GM19043 (cell line): ENCODE results near the gene LGALS1.

ENCODE experiments used
- ATAC-seq: cut with Tn5 transposase; IDR thresholded peaks from one replicate; pipeline ENCODE4 v1.9.1; 2021; ENCODE audit warnings: low read depth; ENCODE audit not compliant: unreplicated experiment

Gene LGALS1

DNA sequence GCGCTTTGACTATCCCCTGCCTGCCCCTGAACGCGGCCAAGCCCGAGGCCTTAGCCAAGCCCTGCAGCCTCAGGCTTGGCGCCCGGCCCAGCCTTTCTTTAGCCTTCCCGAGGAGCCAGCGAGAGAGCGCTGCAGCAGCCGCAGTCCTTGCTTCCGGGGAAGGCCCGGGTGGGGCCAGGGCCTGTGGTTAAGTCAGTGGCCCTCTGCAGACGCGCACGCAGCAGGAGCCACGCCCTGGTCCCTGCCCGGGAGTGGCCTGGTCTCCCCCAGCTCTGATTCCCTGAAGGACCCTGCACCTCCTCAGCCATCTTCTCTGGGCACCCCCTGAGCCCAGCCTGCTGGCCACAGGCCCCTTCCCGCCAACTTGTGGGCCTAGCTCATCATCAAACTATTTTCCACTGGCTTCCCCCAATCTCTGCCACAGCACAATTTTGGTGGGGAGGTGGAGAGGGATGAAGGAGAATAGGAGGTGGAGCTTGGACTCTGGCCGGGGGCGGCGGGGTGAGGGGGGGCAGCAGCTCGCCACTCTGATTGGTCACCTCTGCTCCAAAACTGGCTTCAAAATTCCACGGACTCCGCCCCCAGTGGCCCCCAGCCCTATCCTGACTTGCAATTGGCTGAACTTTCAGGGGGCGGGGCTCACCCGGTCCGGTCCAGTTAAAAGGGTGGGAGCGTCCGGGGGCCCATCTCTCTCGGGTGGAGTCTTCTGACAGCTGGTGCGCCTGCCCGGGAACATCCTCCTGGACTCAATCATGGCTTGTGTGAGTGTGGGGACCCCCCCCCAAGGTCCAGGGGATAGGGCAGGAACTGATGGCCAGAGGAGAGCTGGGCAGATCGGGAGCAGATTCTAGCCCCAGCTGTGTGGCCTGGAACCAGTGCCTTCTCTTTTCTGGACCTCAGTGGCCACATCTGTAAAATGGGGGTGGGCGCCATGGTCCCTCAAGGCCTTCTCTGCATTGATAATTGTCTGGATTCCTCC, at the start of gene LGALS1:
LGALS1 (plus strand) TSS at position 686 of the 979 bp plus-strand sequence; CDS start at position 753, 67 bp downstream.
- peak; percentile 60 for ATAC-seq

DNA sequence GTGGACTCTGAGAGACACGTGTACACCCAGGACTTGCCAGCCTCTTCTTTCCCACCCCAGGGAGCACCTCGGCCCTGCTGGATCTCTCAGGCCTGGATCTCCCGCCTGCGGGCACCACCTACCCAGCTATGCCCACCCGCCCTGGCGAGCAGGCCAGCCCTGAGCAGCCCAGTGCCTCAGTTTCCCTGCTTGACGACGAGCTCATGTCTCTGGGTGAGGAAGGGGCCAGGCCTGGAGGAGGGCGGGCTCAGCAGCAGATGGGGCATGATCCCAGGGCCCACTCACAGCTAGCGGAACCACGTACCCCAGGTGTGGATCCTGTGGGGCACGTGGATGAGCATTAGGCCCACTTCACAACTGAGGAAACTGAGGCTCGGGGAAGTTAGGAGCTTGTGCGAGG, 49.7 kb upstream of the LGALS1 start:
- ATAC-seq = no peak

DNA sequence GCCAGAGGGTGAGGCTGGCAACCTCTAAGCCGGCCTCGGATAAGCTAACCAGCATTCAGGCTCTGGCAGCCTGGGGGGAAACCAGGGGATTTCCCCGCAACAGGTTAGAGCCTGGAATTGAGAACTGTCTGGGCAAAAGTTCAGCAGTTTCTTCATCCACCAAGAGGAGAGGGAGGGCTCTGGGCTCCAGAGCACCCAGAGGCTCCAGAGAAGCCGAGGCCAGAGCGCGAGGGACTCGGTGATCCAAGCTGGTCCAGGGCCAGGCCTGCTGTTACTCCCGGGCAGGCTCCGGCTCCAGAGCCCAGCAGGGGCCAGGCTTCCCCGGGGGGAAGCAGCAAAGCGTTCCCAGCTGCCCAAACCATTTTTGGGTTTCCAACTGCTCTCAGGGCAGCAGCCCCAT, 49.3 kb upstream of the LGALS1 start:
- no peak for ATAC-seq

DNA sequence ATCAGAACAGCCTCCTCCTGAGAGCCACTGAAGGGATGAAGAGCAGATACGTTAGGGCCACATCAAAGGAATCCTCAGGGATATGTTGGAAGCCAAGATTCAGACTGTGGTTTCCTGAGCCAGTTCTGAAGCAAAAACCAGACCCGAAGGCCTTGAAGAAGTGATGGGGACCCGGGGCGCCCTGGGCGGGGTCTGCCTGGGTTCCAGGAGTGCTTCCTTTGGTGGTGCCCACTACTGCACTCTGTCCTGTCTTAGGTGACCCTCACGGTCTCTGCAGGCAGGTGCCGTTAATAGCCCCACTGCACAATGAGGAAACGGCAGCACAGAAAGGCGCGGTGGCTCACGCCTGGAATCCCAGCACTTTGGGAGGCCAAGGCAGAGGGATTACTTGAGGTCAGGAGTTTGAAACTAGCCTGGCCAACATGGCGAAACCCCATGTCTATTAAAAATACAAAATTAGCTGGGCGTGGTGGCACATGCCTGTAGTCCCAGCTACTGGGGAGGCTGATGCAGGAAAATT, 48.8 kb upstream of the LGALS1 start:
- ATAC-seq = no peak

DNA sequence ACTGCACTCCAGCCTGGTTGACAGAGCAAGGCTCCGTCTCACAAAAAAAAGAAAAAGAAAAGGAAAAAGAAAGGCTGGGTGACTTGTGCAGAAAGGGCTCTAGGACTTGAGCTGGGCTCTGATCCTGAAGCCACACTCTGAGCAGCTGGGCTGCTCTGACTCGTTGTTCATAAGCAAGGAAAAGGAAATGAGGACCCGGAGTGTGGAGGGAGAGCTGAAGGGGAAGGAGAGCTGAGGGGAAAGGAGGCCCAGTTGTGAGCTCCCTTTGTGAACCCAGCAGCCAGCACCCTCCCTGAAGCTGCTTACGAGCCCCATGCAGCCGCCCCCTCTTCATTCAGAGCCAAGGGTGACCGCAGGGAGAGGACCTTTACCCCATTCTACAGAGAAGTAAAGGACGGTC, 48.3 kb upstream of the LGALS1 start:
- no peak for ATAC-seq

DNA sequence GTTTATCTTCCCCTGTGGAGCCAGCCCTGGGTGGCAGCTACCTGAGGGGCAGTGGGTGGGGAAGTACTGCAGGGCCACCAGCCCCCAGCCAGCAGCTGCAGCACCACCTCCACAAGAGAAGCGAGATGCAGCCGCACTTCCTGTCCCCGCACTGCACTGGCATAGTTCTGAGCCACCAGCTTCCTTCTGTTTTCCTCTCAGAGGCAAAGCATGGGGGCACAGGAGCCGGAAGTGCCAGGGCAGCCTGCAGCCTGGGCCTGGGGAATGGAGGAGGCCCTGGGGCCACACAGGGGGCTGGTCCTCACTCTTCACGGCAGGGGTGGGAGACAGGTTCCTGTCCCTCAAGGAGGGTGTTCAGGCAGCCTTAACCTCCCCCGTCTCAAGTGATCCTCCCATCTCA, 47.9 kb upstream of the LGALS1 start:
- no peak for ATAC-seq

DNA sequence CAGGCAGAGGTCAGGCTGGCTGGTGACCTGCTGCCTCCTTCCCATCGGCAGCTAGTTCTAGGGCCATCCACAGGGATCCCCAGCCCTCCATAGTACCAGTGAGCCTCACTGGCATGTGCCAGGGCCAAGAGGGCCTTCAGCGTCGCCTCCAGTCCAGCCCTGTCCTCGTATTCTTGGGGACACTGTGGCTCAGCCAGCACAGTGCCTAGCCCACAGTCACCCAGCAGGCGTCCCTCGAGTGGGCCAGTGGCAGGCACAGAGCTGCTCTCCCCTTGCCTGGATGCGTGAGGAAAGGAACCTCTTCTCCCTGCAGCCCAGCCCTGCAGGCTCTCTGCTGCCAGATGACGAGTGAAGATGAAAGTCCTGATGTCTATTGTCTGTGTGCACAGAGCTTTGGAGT, 46.6 kb upstream of the LGALS1 start:
- ATAC-seq = no peak

DNA sequence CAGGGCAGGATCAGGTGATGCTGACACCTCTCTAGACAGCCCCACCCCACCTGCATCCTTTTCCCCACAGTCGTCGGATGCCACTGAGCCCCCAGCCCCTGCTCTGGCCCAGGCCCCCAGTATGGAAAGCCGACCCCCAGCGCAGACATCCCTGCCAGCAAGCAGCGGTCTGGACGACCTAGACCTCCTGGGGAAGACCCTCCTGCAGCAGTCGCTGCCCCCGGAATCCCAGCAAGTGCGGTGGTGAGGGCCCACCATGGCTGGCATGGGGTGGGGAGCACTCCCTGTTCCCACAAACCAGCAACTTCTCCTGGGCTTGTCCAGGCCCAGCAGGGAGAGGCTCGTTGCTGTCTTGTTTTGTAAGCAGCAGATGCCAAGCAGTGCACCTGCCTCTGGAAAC, 45.5 kb upstream of the LGALS1 start:
- ATAC-seq = no peak

DNA sequence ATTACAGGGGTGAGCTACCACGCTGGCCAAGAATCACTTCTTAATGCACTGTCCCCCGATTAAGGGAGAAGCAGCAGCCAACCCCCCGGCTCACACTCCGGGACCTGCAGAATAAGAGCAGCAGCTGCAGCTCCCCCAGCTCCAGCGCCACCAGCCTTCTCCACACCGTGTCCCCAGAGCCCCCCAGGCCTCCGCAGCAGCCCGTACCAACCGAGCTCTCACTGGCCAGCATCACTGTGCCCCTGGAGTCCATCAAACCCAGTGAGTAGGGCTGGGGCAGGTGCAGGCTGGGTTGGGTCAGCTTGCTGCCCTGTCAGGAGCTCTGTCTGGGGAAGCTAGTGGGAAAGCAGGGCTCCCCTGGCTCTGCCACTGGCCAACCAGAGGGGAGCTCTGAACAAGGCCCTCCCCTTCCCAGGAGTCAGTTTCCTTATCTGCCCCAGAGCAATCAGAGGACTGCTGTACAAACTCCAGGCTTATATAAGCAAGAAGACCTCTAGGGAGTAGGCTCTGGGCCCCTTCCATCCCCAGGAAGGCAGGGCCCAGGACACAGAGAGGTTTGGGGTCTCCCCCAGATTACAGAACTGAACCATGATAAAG, 44.5 kb upstream of the LGALS1 start:
- no peak for ATAC-seq

DNA sequence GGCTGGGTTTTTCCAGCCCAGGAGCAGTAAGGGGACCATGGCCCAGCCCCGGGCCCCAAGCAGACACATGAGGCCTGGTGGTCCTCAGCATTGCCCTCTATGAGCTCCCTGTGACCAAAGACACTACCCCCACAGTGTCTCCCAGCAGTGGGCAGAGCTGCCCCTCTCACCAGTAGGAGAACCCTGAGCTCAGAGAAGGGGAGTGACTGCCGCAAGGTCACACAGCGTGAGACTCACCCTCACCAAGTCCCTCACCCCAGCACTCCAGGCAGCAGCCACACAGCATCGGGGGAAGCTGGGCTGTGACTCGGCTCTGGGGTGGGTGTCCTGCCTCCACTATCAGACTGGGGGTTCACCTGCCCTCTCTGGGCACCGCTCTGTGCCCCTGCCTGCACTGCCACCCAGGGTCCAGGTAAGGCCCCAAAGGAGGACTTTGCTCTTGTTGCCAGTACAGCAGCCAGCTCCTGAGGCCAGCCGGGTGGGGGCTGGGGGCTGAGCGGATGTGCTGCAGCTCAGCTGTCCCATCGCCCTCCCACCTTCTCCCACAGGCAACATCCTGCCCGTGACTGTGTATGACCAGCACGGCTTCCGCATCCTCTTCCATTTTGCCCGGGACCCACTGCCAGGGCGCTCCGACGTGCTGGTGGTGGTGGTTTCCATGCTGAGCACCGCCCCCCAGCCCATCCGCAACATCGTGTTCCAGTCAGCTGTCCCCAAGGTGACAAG, 43.8 kb upstream of the LGALS1 start:
- no peak for ATAC-seq

DNA sequence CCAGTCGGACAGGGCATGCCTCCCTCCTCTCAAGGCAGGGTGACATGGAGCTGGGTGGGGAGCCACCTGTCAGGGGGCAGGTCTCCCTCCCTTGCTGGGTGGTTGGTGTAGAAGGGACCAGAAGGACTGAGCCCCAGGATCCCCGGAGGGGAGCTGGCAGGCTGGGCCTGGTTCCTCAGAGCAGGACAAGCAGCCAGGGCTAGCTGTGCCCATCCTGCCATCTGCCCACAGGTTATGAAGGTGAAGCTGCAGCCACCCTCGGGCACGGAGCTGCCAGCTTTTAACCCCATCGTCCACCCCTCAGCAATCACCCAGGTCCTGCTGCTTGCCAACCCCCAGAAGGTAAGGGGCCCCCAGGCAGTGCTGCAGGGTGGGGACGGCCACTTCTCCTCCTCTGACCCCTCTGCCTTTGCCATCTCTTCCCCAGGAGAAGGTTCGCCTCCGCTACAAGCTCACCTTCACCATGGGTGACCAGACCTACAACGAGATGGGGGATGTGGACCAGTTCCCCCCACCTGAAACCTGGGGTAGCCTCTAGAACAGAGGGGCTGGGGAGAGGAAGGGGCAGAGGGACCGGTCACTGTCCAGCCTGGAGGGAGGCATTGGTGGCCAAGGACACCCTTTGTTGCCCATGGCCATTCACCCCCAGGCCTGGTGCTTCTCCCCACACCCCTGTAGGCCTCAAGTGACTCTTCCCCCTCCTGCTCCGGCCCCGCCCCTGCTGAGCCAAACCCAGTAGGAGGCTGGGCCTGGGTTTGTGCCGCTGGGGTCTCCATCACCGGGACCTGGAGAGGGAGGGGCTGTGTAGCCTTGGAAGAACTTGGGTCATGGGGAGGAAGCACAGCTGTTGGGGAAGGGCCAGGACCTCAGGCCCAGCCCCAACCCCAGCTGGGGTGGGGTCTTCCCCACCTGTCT, 43.0 kb upstream of the LGALS1 start:
- ATAC-seq = no peak

DNA sequence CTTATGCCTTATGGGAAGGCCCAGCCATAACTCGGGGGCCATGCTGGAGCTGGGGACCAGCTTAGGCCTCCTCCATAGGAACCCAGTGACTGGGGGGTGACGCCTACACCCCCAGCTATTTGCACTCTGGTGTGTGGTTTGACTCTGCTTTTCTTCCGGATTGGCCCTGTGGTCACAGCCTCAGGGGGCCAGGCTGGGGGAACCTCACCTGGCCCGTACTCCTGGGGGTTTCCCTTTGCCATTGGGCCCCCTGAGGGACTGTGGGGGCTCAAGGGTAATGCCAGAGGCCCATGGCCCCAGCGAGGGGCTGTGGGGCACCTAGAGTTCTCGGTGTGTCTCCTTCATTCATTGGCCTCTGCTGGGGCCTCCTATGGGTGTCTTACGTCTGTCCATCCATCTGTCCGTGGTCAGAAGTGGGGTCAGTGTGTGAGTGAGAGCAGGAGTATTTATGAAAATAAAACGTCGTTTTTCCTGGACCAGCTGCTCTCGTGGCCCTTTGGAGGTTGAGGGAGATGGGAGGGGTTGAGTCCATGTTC, 42.3 kb upstream of the LGALS1 start:
- ATAC-seq = peak; percentile 45

DNA sequence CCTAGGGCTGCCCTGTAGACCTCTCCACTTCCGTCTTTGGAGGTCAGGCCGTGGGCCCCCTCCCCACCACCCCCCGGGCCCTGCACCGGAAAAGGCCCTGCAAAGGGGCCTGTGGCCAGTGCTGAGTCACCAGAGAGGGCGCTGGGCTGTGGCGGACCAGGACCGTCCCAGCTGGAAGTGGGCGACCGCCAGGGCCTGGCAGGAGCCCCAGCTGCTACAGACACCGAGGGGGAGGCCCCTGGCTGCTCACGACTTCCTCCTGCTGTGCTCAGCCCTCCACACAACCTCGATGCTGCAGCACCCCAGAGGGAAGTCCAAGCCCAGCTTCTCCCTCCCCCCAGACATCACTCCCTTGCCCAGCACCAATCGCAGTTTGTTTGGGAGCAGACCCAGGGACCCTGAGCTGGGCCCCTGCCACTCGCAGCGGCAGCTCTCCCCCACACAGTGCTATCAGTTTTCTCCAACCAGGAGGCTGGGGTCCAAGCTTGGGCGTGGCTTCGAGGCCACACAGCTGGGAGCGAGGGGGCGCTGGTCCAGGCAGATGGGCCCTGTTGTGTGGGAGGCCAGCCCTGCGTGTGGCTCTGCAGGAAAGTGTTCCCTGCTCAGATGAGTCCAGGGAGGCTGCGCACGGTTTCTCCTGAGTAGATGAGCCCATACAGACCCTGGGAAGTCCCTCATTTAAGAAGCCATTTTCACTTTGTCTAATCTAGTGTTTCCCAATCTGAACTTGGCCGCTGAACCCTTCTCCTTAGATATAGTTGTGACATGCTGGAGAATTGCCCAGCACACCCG, 41.6 kb upstream of the LGALS1 start:
- ATAC-seq = peak; percentile 49

DNA sequence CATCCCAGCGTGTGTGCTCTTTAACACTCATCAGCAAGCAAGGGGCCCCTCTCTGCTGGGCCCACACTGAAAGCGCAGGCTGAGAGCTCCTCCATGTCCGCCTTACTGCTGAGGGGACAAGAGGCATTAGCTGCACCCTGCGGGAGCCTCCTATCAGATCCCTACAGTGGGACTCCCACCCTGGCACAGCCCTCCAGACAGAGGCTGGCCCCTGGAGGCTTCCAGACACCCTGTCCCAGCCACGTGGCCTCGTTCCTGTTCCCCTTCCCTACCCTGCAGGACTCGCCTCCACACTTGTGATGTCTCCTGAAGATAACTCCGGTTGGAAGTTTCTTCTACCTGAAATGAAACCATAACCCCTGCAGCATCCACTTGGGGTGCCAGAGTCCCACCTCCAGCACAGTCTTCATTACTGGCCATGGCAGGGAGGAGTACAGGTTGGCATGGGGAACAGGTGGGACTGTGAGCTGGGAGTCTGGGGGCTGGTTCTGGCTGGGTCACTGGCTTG, 41.0 kb upstream of the LGALS1 start:
- ATAC-seq = no peak

DNA sequence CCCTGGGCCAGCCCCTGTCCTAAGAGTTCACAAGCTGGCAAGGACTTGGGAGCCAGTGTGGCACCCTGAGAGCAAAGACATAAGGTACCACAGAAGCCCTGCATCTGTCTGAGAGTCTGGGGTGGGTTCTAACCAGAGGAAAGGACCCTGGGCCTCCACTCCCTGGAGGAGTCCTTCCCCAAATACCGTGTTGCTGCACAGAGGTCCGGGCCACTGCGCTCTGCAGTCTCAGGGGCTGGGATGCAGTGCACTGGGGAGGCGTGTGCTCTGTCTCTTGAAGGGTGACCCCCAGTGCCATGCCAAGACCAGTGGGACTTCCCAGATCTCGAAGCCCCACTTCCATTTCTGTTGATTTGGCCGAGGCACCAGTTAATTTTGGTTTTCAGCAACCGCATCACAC, 40.3 kb upstream of the LGALS1 start:
- no peak for ATAC-seq

DNA sequence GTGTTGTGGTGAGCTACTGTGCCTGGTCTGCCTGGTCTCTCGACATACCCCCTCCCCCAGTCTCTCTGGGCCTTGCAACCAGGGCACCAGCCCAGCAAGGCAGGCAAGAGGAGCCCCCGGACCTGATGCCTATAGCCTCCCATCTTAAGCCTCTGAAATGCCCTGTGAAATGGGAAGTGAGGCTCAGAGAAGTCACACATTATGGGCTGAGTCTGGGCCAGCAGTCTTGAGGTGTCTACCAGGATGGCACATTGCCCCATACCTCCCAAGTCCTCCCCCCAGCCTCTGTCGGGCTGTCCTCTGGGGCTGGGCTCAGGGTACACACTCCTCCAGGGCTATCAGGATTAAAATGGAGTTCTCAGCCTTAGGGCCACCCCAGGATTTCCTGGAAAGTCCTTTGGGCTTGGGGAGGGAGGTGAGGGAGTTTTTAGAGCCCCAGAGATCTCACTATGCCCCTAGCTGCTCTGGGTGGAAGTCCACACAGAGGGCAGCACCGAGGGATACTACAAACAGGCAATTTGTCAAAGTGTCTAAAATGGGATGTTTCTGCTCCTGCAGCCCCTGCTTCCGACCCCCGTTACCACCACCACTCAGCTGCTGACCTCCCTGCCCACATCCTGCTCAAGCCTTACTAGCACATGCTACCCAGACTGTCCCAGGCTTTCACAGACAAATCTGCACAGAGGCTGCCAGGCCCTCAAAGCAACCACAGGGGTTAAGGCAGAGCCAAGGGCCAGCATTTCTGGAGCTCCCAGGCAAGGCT, 39.1 kb upstream of the LGALS1 start:
- ATAC-seq = no peak

DNA sequence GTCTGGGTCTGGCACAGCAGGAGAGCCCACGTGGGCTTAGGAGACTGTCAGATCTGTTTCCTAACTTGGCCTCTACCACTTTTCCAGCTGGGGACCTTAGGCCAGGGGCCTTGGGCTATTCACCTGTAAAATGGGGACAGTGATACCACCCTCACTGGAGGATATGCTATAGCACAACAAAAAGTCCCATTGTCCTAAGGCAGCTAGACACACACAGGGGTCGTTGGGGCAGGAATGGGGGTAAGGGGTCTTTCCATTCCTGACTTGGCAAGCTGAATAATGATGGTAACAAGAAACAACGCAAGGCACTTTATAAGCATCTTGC, 38.5 kb upstream of the LGALS1 start:
- no peak for ATAC-seq

DNA sequence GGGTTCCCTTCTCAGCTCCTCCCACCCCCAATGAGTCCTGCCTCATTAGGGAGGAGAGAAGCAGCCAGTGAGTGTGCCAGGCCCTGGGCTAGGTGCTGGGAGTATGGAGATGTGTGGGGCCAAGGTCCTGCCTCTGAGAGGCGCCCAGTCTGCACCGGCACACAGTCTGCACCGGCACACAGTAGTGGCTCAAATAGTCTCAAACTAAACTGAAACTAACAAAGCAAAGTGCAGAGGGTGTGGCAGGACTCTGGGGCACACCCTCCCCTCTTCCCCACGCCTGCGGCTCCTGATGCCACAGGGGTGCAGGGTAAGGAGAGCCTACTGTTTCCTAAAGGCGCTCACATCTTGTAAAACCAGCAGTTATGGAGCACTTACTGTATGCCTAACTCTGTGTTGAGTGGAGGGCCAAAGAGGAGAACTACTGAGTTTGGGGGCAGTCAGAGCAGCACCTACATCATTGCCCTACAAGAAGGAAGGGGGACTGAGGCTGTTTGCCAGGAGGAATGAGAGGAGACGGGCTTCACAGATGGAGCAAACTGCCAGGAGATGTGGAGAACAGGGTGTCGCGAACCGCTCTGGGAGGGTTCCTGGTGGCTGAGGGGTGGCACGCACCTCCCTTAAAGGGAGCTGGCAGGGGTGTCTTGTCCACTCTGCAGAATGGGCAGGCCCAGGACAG, 36.9 kb upstream of the LGALS1 start:
- no peak for ATAC-seq
